OCI-M2 (cell line): Measurements from ENCODE around the gene SLFN5.
"Not testable (repeated sequence)": the region's sequence is repeated elsewhere in the genome, so short reads cannot be mapped to it uniquely, and the experiment has no call there.

Experiments
- DNase-seq: peaks from one replicate; lab custom pipeline; 2025; ENCODE audit not compliant: unreplicated experiment; lab: John Stamatoyannopoulos, UW

The SLFN5 gene

GRCh38 chr17:35287286-35287811 lies 44.5 kb downstream of the SLFN5 start:
- no peak for DNase-seq

DNA sequence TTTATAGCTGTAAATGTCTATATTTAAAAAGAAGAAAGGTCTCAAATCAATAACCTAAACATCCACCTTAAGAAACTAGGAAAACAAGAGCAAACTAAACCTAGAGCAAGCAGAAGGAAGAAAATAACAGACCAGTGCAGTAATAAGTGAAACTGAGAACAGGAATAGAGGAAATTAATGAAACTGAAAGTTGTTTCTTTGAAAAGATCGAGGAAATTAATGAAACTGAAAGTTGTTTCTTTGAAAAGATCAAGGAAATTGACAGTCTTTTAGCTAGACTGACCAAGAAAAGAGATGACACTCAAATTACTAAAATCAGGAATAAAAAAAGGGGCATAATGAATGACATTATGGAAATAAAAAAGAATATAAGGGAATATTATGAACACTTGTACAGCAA lies 46.4 kb downstream of the SLFN5 start:
- no peak for DNase-seq

- DNase-seq = no peak
Measured at GRCh38 chr17:35291802-35292201, 48.9 kb downstream of the SLFN5 start.

GRCh38 chr17:35293151-35293847 lies 50.4 kb downstream of the SLFN5 start:
- DNase-seq = no peak

- DNase-seq = no peak
Measured at GRCh38 chr17:35294756-35295155, 51.9 kb downstream of the SLFN5 start.

- no peak for DNase-seq
Measured at GRCh38 chr17:35295686-35296085, 52.8 kb downstream of the SLFN5 start.

GRCh38 chr17:35297666-35298065 lies 54.8 kb downstream of the SLFN5 start:
- no peak for DNase-seq

DNA sequence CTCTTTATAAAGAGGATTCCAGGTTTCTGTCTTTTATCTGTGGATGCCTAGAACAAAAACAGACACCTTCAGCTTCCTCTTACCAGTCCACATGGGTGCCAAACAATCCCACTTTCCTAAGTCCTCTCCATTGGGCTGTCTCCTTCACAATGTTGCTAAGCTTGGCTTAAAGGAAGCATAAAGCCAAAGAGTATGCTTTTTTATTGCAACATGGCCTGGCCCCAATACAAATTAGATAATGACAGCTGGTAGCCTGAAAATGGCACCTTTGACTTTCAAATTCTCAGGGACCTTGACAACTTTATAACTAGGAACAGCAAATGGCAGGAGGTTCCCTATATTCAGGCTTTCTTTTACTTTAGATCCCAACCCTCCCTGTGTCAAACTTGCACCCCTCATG lies 55.8 kb downstream of the SLFN5 start:
- DNase-seq = no peak

DNA sequence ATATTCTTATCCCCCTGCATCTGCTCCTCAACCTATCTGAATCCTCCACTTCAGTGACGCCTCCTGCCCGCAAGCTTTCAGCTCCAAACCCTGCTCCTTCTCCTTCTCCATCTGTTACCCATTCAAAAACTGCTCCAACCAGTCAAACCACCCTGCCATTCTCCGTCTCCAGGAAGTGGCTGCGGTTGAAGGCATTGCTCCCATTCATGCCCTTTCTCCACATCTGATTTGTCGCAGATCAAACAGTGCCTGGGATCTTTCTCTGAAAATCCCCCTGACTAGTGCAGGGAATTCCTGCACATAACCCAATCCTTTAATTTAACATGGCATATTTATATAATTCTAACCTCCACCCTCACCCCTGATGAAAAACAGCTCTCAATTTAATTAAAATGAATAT lies 56.3 kb downstream of the SLFN5 start:
- DNase-seq = no peak

DNA sequence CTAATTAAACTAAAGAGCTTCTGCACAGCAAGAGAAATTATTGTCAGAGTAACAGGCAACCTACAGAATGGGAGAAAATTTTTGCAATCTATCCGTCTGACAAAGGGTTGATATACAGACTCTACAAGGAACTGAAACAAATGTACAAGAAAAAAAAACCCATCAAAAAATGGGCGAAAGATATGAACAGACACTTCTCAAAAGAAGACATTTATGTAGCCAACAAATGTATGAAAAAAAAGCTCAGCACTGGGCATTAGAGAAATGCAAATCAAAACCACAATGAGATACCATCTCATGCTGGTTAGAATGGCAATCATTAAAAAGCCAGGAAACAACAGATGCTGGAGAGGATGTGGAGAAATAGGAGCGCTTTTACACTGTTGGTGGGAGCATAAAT lies 66.5 kb downstream of the SLFN5 start:
- not testable (repeated sequence) for DNase-seq

GRCh38 chr17:35312346-35312745 lies 69.5 kb downstream of the SLFN5 start:
- DNase-seq = no peak

DNA sequence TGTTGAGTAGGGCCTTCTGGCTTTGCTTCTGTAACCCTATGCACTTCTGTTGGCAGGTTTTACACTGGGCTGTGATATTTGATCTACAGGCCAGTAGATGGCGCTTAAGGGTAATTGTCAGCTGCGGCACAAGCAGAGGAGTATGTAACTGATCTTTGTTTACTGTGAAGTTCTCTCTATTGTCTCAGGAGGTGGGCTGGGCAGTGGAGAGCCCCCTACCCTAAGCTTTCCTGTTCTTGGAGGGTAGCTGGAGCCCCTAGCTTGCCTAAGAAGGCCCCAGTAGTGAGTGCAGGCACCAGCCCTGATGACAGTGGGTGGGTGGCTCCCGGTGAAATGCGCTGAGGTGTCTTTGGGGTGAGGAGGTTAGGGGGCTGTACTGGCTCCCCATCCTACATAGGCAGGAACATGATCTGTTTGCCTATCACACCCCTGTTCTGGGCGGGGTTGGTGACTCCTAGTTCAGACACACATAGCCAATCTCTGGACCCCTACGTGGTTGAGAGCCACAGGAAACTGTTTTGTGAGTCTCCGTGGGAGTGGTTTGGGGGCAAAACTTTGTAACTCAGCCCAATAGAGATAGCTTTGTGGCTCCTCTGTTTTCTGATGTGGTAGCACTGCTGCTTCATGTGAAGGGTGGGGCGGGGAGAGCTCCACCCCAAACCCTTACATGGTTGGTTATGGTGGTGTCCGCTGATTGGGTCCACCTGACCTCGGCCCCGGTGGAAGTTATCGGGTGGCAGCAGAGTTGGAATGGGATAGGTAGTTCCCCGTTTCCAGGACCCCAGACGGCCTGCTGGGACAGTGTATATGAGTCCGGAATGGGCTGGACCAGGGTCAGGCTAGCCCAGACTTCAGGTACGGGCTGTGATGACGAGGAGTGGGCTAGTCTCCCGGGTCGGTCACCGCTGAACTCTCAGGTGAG lies 70.2 kb downstream of the SLFN5 start:
- DNase-seq = no peak

DNA sequence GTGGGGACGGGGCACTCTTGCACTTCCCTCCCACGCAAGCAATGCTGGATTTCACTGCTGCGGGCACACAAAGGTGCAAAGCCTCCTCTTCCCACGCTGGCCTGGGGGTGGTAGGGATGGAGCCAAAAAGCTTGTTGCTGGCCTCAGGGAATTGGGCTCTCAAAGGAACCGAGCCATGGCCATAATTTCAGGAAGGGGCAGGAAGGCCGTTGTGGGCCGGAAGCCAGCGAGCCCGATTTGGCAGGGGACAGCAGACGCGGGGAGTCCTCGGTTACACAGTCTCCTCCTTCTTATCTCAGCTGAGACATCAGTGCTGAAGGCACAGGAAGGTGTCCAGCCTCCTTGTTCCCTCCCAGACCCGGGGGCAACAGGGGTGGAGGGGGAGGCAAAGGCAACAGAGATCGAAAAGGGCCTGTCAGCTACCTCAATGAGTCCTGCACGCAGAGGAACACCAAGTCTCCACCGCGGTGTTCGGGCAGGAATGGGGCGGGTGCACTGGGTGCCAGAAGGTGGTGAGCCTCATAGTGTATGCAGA lies 71.1 kb downstream of the SLFN5 start:
- DNase-seq = no peak

DNA sequence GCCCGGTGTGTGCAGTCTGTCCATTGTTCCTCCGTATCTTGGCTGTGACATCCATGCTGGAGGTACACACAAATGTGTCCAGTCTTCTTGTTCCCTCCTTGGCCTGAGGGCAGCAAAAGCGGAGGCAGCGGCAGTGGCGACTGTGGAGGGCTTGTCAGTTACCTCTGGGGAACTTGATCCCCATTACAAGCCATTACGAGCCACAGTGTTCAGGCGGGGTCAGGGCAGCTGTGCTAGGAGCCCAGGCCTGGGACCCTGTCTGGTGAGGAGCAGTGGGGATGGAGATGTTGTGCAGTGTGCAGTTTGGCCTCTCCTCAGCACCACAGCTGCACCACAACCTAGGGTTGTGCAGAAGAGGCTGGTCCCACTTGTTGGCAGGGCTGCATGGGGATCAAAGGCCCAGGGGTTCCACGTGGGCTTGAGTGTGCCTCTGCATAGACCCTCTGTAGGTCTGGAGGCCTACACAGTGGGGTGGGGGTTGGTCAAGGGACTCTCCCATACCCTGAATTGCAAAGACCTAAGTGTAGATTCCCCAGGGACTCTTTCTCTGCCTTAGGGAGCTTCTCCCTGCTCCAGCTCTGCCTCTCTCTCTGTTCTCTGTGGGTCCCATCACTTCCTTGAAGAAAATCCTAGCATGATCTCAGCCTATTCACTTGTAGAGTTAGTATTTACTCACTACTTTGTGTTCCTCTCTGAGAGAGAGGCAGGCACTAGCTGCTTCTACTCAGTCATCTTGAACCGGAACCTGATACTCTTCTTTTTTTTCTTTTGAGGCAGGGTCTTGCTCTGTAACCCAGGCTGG lies 71.7 kb downstream of the SLFN5 start:
- DNase-seq = no peak

DNA sequence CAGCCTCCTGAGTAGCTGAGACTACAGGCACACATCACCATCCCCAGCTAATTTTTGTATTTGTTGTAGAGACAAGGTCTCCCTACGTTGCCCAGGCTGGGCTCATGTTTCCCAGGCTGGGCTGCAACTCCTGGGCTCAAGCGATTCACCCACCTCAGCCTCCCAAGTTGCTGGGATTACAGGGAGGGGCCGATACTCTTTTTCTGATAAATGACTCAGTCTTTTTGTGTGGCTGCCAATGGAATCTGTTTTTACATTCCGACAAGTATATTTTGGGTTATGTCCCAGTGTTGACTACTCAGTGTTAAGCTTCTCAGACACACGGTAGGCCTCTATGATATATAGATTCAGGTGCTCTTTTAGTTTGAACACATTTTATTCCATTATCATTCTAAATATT lies 72.4 kb downstream of the SLFN5 start:
- DNase-seq = no peak

GRCh38 chr17:35315971-35316370 lies 73.1 kb downstream of the SLFN5 start:
- DNase-seq = no peak

GRCh38 chr17:35322749-35323148 lies 79.9 kb downstream of the SLFN5 start:
- no peak for DNase-seq
